ENCODE results near the gene SSUH2. TPM values are rescaled to one million over a fixed set of nuclear protein-coding genes. Genes with fewer than 3 reads are reported as not detected.
A peak's percentile ranks its signal among the peaks of the same experiment; 100 is the strongest.

The SSUH2 gene
- total and polyA plus RNA-seq, 12 donors = 0.78 to 6.1 (median 1.7) TPM

DNA sequence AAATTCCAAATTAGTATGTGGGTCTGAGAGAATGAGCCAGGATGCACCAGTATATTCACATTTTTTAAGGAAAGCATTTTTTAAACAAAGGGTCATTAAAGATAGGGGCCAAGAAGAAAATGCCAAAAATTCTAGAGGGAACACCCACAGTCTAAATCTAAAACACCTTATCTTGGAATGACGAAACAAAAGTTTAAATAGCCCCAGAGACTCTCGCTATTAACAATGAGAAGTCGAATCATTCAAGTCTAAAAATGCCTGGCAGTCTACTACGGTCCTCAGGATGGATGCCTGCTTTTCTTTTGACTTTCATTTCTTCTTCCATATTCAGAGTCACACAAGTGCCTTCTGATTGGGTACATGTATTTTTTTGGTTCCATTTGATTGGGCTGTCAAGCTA, 66.3 kb downstream of the SSUH2 start:
- H3K9me3 ChIP-seq = peaks cover 0 to 13% (median 0%) of the 10 kb centered on the region in 11 donors
- intact Hi-C loops (cut with DNase I) = no loop called here
- no peaks in the 10 kb centered on the region for H3K27me3 ChIP-seq
- no peak for TF ChIP-seq CTCF (IDR thresholded peaks at IDR 0.05)
- no peak for ATAC-seq
- H3K27ac ChIP-seq = peak overlapping the region in 3 of 10 donors; percentile 7 to 56 (median 10)
- no peak overlapping the region for H3K4me3 ChIP-seq
- H3K36me3 ChIP-seq = peaks cover 0 to 30% (median 0%) of the 10 kb centered on the region in 9 donors
- peaks cover 0 to 41% (median 22%) of the 10 kb centered on the region in 9 donors for H3K4me1 ChIP-seq
- WGBS, 2 donors = 64 to 71% methylated on average over 4 of the region's 4 CpGs
- DNase-seq = no peak

GRCh38 chr3:8576841-8577571, 67.6 kb downstream of the SSUH2 start:
- TF ChIP-seq CTCF (IDR thresholded peaks at IDR 0.05) = no peak
- peaks cover 0 to 39% (median 0%) of the 10 kb centered on the region in 9 donors for H3K36me3 ChIP-seq
- ATAC-seq (no peak), DNase-seq (no peak)
- peaks cover 0 to 13% (median 0%) of the 10 kb centered on the region in 11 donors for H3K9me3 ChIP-seq
- 85 to 95% methylated on average over 5 of the region's 5 CpGs for WGBS, 2 donors
- no peak overlapping the region for H3K4me3 ChIP-seq
- peaks cover 0 to 46% (median 23%) of the 10 kb centered on the region in 9 donors for H3K4me1 ChIP-seq
- no peaks in the 10 kb centered on the region for H3K27me3 ChIP-seq
- intact Hi-C loops (cut with DNase I) = no loop called here
- H3K27ac ChIP-seq = no peak overlapping the region

DNA sequence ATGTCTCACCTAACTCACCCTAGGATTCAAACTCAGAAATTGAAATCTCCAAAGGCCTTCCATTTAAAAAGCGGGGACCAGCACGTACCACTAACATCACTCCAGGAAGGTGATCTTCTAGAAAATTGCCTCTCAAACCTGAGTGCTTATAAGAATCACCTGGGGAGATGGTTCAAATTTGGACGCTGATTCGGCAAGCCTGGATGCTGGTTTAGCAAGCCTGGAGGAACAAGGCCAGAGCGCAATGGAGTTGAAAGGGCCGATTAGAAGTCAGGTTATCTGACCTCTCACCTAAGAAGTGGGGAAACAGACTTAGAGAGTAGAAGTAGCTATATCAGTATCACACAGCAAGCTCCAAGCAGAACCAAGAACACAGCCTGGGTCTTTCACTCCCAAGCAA, 68.2 kb downstream of the SSUH2 start:
- no peak for TF ChIP-seq CTCF (IDR thresholded peaks at IDR 0.05)
- H3K4me3 ChIP-seq = no peak overlapping the region
- 82 to 86% methylated on average over 6 of the region's 6 CpGs for WGBS, 2 donors
- H3K4me1 ChIP-seq = peaks cover 0 to 51% (median 29%) of the 10 kb centered on the region in 9 donors
- H3K27me3 ChIP-seq = no peaks in the 10 kb centered on the region
- peaks cover 0 to 13% (median 0%) of the 10 kb centered on the region in 11 donors for H3K9me3 ChIP-seq
- H3K27ac ChIP-seq = no peak overlapping the region
- no peak for ATAC-seq
- H3K36me3 ChIP-seq = peaks cover 0 to 44% (median 0%) of the 10 kb centered on the region in 9 donors
- intact Hi-C loops (cut with DNase I) = no loop called here
- DNase-seq = no peak

- no peak for DNase-seq
Measured at GRCh38 chr3:8575364-8576104, 69.1 kb downstream of the SSUH2 start.

More at GRCh38 chr3:8575364-8576104, 69.1 kb downstream of the SSUH2 start:
- no peak for TF ChIP-seq CTCF (IDR thresholded peaks at IDR 0.05)
- intact Hi-C loops (cut with DNase I) = no loop called here
- Histone ChIP-seq H3K4me1 (peaks cover 0 to 60% (median 38%) of the 10 kb centered on the region in 9 donors), H3K27me3 (no peaks in the 10 kb centered on the region), H3K27ac (peak overlapping the region in 3 of 10 donors; percentile 29 to 74 (median 51)), H3K36me3 (peaks cover 0 to 50% (median 0%) of the 10 kb centered on the region in 9 donors), H3K9me3 (peaks cover 0 to 13% (median 0%) of the 10 kb centered on the region in 11 donors), H3K4me3 (no peak overlapping the region)
- 90 to 94% methylated on average over 5 of the region's 5 CpGs for WGBS, 2 donors
- ATAC-seq = no peak

All from heart right ventricle (tissue), 16 donors.